HL-60 (cell line): ENCODE data around the gene MRPL17.

Experiments used
- GABPA ChIP-seq: IDR thresholded peaks from 2 replicates; pipeline ENCODE4 v1.6.1; 2012; ENCODE audit warnings: low read depth
- POLR2AphosphoS5 ChIP-seq: IDR thresholded peaks from 2 replicates; pipeline ENCODE4 v1.6.1; 2012; ENCODE audit warnings: low read depth
- TF ChIP-seq, protein P1 (sequence below): IDR thresholded peaks from one replicate; pipeline ENCODE4 v1.5.1; 2011; ENCODE audit warnings: low read length, control low read depth, inconsistent platforms; ENCODE audit not compliant: insufficient read depth
- TF ChIP-seq, protein P2 (sequence below): IDR thresholded peaks from 2 replicates; pipeline ENCODE4 v1.6.1; 2012; ENCODE audit warnings: low read depth; ENCODE audit not compliant: insufficient replicate concordance

DNA sequence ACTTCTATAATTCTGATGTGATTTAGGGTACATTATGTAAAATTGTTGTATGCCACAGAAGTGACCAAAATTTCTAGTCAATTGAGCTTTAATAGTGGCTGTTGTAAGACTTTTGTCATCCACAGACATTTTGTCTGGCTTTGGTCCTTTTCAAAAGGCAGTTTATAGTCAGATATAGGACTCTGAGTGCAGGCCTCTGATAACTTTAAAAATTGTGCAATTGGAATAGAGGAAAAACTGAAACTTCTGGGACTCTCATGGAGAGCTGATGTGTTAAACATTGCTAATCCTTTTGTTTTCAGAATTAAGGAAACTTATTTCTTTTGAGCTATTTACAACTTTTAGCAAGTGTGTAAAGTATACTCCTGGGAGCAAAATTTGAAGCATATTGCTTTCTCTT lies 9.0 kb upstream of the MRPL17 start:
- TF ChIP-seq, protein P1, sequence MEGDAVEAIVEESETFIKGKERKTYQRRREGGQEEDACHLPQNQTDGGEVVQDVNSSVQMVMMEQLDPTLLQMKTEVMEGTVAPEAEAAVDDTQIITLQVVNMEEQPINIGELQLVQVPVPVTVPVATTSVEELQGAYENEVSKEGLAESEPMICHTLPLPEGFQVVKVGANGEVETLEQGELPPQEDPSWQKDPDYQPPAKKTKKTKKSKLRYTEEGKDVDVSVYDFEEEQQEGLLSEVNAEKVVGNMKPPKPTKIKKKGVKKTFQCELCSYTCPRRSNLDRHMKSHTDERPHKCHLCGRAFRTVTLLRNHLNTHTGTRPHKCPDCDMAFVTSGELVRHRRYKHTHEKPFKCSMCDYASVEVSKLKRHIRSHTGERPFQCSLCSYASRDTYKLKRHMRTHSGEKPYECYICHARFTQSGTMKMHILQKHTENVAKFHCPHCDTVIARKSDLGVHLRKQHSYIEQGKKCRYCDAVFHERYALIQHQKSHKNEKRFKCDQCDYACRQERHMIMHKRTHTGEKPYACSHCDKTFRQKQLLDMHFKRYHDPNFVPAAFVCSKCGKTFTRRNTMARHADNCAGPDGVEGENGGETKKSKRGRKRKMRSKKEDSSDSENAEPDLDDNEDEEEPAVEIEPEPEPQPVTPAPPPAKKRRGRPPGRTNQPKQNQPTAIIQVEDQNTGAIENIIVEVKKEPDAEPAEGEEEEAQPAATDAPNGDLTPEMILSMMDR, result no peak
- TF ChIP-seq, protein P2, sequence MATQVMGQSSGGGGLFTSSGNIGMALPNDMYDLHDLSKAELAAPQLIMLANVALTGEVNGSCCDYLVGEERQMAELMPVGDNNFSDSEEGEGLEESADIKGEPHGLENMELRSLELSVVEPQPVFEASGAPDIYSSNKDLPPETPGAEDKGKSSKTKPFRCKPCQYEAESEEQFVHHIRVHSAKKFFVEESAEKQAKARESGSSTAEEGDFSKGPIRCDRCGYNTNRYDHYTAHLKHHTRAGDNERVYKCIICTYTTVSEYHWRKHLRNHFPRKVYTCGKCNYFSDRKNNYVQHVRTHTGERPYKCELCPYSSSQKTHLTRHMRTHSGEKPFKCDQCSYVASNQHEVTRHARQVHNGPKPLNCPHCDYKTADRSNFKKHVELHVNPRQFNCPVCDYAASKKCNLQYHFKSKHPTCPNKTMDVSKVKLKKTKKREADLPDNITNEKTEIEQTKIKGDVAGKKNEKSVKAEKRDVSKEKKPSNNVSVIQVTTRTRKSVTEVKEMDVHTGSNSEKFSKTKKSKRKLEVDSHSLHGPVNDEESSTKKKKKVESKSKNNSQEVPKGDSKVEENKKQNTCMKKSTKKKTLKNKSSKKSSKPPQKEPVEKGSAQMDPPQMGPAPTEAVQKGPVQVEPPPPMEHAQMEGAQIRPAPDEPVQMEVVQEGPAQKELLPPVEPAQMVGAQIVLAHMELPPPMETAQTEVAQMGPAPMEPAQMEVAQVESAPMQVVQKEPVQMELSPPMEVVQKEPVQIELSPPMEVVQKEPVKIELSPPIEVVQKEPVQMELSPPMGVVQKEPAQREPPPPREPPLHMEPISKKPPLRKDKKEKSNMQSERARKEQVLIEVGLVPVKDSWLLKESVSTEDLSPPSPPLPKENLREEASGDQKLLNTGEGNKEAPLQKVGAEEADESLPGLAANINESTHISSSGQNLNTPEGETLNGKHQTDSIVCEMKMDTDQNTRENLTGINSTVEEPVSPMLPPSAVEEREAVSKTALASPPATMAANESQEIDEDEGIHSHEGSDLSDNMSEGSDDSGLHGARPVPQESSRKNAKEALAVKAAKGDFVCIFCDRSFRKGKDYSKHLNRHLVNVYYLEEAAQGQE, result no peak
- TF ChIP-seq POLR2AphosphoS5 (no peak), GABPA (no peak)
